HG03571 (cell line): ENCODE results near the gene GAB2.
A peak's percentile ranks its signal among the peaks of the same experiment; 100 is the strongest.
"Not testable (repeated sequence)": the region's sequence is repeated elsewhere in the genome, so short reads cannot be mapped to it uniquely, and the experiment has no call there.

Experiments
- ATAC-seq: cut with Tn5 transposase; IDR thresholded peaks from one replicate; pipeline ENCODE4 v1.9.1; 2021; ENCODE audit not compliant: unreplicated experiment

The GAB2 gene

DNA sequence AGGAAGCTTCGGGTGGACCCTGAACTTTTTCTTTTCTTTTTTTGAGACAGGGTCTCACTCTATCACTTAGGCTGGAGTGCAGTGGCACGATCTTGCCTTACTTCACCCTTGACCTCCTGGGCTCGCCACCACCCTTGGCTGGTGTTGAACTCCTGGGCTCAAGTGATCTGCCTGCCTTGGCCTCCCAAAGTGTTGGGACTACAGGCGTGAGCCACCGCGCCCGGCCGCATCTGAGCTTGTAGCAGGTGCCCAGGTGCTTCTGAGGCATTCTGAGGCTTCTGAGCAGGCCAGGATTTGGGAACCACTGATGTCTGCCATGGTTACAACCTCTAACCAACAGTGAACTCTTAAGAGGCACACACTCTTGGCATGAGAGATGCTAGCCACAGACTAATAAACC is 223.8 kb downstream of the GAB2 start:
- no peak for ATAC-seq

DNA sequence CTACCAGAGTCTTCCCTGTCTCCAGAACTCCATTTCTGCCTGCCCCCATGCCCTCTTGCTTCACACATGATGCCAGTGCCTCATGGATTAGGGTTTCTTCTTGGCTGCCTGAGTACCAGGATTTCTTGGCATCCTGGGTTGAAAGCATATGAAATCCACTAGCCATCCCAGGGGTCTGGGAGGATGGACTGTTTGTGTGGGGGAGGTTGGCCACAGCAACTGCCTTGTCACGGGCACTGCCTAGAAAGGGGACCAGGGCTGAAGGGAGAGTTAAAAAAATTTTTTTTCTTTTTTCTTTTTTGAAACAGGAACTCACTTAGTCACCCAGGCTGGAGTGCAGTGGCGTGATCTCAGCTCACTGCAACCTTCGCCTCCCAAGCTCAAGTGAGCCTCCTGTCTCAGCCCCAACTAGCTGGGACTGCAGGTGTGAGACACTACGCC is 224.7 kb downstream of the GAB2 start:
- ATAC-seq: no peak

DNA sequence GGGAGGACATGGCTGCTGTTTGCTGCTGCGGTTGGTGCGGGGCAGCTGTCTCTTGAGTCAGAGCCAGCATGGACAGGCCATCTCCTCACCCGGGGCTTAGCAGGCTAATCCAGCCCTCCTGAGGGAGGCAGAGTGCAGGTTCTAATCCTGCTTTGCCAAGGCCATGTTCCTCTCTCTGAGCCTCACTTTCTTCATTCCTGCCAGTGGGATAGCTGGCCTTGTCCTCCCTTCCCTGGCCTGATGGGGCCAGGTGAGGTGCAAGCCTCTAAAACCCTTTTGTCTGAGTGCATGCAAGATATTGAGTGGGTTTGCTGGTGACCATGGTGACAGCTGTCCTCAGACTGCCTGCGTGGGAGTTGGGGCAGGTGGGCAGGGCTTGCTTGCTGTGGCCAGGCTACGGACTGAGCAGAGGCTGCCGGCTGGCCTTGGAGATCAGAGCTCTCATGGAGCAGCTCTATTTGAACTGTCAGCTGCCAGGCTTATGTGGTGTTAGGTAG is 225.3 kb downstream of the GAB2 start:
- ATAC-seq: no peak

DNA sequence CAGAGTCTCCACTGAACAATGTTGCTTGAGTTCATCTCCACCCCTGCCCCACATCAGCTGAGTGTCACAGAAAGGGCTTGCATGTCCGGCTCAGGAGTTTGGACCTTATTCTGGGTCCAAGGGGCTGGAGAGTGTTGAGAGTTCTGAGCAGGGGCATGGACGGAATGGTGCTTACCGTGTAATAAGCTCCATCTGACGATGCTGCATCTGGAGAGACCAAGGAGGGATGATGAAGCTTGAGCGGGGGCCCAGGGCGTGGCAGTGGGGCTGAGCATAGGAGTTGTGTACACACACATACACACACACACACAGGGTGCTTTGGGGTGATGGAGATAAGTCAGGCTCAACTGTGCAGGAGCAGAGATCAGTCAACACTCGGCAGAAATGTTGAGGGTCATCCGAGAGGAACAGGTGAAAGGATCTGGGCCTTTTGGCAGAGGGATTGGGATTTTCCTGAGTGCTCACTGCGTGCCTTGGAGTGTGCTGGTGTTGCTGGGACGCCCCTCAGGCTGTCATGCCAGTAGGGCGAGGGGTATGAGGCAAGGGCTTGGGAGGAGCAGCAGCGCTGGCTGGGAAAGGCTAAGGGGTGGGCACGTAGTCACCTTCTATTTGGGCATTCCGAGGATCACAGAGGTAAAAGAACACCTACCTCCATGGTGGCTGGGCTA is 226.6 kb downstream of the GAB2 start:
- ATAC-seq: no peak

DNA sequence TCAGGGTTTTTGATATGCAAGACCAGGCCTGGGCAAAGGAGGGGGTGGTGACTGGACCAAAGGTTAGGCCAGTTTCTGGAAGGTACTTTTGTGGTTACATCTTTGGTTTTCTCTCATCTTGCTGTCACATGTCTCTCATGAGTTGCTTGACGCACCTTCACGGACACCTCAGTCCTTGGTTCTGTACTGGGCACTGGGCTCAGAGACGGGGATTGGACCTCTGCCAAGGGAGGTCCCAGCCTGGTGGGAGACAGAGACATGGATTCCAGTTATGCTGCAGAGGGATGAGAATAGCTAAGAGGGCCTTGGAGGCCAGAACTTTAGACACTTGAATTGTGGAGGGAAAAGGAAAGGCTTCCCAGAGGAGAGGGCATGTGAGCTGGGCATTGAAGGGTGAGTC is 227.2 kb downstream of the GAB2 start:
- ATAC-seq: no peak

DNA sequence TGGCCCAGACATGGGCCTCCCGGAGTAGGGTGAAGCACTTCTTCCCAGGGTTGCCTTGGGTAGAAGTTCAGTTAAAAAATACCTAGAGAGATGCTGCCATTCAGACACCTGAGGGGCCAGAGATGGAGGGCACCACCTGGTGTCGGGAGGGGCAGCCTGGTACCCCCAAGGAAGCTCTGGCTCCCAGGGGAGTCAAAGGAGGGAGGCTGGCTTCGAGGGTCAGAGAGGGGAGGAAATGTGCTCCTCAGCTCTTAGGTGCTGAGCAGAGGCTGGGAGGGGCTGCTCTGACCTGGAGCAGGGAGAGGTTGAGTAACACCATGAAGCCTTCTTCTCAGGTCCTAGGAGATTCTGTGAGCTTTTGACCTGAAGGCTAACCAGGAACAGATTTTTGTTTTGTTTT is 227.8 kb downstream of the GAB2 start:
- no peak for ATAC-seq

DNA sequence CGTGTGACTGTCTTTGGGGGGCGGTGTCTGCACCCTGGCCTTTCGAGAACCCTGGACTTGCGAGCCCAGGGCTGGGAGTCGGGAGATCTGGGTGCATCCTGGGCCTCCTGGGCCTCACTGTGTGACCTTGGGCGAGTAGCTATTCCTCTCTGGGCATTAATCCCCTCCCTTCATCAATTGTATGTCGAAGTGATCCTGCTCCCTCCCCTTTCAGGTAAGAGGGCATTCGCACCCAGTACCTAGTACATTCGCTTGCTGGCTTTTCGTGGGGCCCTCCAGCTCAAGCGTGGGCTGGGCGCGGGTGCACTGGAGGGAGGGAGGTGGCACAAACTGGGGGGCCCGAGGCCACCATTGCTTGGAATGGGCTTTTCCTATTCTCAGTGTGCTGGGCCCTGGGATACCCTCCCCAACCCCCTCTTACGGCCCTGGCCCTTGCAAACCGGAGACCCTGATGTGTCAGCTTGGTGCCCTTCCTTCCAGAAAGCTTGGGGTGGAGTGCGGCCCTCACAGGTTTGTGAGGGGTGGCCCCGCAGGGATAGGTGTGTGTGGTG is 228.4 kb downstream of the GAB2 start:
- no peak for ATAC-seq

DNA sequence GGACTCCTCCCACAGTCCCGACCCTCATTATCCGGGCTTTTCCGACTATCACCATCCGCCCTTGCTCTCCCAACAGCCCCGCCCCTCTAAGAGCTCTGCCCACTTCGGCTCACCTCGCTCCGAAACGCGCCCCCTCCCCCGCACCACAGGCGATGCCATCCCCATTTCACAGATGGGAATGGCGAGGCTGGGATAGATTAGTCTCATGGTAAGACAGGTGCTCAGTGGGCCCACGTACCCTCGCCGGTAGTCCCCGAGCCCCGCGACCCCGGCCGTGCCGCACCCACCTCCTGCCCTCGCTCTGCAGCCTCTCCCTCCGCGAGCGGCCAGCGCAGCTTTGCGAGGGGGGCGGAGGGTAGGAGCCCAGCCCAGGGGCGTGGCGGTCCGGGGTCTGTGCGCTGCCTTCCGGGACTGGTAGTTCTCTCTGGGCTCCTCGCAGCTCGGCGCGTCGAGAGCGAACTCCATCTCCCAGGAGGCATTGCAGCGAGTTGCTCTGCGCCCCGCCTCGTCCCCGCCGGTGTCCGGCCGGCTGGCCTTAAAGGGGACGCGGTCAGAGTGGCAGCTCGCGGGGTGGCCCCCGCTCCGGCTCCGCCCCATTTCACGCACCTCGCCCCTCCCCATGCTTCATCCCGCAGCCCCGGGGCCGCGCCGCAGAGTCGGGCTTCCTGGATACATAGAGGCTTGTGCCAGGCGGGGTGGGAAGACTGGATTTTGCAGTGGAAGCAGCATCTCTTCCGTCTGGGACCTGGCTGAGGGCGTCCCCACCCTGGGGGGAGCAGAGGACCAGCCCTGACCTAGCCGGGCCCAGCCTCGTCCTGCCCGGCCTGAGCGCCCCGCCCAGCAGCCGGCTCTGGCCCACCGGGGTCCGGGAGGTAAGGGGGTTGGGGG is 229.1 kb downstream of the GAB2 start, which contains the start of the genes KCTD21 and USP35:
Gene KCTD21, minus strand, starts transcription at position 341 of the 888 bp plus-strand sequence. CDS start 14,072 bp downstream, outside the sequence.
Gene USP35, plus strand, starts transcription at position 634 of the 888 bp plus-strand sequence. CDS start 7,327 bp downstream, outside the sequence.
- peak; percentile 97 for ATAC-seq

DNA sequence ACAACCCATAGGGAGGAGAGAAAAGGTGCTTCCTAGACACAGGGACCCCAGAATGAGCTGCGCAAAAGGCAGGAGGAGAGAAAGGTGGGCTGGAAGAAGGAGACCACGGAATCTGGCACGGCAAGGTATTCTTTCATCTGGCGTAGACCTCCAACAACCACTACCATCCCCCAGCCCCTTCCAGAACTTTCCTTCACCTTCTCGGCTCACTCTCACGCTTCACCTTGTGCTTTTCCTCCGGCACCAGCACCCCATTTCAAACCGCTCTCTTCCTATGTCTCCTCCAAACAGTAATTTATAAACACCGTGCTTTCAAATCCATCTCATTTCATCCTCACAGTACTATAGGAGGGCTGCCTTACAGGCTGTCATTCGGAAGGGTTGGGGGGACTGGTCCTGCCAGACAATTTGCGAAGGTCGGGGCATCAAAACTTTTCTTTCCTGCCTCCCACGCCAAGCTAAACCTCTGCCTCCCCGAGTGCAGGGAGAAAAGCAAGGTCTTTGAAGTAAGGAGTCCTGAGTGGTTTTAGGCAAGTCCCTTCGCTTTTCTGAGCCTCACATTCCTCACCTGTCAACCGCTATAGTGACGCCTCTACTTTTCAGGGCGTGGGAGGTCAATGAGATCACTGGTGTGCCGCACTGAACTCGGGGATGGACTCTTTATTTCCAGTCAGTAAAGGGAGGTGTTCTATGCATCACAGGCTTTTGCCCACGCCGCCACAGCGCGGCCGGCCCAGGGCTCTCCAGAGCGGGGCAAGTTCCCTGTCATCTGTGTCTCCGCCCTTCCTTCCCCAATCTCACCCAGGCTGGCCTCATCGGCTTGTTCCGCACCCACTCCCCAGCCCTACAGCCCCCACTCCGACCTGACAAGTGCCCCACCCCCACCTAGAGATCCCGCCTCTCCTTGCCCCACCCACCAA is 230.0 kb downstream of the GAB2 start:
- ATAC-seq: peak; percentile 3

DNA sequence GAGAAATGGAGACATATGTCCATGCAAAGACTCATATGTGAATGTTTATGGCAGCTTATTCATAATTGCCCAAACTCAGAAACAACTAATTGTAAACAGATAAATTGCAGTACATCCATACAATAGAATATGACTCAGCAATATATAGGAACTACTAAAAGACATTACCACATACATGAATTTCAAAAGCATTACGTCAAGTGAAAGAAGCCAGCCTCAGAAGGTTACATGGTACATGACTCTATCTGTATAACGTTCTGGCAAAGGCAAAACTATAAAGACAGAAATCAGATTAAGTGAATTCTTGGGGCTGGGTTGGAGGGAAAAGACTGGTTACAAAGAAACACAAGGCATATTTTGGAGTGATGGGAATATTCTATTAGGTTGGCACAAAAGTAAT is 236.4 kb downstream of the GAB2 start:
- no peak for ATAC-seq

DNA sequence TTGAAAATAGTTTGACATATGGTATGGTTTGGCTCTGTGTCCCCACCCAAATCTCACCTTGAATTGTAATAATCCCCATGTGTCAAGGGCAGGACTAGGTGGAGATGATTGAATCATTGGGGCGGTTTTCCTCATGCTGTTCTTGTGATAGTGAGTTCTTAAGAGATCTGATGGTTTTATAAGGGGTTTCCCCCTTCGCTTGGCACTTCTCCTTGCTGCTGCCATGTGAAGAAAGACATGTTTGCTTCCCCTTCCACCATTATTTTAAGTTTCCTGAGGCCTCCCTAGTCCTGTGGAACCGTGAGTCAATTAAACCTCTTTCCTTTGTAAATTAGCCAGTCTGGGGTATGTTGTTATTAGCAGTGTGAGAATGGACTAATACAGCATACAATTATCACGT is 236.9 kb downstream of the GAB2 start:
- no peak for ATAC-seq

DNA sequence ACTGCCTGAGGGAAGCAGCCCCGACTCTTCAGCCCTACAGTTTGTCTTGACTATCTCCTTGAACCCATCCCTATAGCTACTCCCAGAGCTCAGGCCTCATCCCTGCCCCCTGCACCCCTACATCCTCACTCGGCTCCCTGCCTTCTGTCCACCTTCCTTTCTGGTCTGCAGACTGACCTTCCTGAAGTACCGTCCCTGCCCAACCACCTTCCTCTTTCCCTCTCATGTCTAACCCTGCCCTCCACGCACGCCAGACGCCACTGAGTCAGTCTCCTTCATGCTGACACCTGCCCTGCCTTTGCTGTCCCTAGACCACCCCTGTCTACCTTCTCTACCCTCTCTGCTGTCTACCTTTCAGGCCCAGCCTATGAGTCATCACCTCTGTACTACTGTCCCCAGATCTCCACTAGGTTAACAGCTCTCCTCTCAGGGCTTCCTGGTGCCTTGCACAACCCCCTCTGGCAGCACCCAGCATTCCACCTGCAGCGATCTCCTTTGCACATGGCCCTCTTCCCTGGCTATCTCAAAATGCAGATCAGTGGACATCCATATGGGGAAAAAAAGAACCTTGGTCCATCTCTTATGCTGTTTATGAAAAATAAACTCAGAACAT is 238.1 kb downstream of the GAB2 start:
- no peak for ATAC-seq

DNA sequence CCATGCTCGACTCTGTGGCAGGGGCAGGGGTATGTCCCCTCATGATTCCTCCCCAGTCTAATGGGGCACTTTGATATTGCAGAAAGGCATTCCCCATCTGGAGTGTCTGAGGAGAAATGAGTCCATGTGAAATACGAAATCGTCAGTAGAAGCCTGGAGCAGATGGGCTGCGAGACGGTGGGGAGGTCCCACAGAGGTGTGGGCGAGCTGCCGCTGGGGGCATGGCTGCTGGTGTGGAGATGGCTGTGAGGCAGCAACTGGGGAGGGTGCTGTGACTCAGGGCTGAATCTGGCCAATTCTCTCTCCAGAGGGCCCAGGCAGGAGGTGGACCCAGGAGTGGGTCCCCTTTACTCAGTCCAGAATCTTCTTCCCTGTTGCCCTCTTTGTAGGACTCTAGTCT is 240.4 kb downstream of the GAB2 start:
- no peak for ATAC-seq

DNA sequence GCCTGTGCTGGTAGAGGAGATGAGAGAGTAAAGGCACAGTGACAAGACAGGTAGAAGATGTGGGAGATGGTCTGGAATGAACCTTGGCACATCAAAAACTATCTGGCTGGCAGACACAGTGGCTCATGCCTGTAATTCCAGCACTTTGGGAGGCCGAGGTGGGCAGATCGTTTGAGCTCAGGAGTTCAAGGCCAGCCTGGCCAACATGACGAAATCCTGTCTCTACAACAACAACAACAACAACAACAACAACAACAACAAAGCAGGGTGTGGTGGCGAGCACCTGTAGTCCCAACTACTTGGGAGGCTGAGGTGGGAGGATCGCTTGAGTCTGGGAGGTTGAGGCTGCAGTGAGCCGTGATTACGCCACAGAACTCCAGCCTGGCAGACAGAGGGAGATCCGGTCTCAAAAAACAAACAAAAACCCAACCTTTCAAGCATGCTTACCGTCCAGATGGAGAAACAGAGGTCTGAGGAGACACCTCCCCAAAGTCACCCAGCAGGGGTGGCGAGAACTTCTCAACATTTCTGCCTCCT is 240.9 kb downstream of the GAB2 start:
- ATAC-seq: no peak

DNA sequence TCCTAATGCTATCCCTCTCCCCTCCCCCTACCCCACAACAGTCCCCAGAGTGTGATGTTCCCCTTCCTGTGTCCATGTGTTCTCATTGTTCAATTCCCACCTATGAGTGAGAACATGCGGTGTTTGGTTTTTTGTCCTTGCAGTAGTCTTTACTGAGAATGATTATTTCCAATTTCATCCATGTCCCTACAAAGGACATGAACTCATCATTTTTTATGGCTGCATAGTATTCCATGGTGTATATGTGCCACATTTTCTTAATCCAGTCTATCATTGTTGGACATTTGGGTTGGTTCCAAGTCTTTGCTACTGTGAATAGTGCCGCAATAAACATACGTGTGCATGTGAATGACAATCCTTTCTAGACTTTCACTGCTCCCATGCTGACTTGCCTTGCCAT is 241.8 kb downstream of the GAB2 start:
- not testable (repeated sequence) for ATAC-seq

DNA sequence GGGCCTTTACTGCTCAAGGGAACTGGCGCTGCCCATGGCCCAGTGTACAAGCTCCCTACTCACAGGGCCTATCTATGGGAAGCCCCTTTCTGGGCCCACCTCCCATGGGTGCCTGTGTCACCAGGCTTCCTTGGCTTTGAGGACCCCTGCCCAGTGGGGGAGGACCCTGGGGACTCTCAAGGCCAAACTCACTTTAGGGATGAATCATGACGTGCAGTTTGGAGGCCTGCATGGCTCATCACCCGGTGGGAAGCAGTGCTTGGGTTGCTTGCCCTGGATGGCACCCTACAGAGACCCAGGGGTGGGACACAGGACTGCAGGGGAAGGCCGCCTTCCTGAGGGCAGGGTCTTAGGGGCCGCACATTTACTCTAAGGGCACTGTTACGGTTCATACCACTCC is 245.7 kb downstream of the GAB2 start:
- no peak for ATAC-seq

DNA sequence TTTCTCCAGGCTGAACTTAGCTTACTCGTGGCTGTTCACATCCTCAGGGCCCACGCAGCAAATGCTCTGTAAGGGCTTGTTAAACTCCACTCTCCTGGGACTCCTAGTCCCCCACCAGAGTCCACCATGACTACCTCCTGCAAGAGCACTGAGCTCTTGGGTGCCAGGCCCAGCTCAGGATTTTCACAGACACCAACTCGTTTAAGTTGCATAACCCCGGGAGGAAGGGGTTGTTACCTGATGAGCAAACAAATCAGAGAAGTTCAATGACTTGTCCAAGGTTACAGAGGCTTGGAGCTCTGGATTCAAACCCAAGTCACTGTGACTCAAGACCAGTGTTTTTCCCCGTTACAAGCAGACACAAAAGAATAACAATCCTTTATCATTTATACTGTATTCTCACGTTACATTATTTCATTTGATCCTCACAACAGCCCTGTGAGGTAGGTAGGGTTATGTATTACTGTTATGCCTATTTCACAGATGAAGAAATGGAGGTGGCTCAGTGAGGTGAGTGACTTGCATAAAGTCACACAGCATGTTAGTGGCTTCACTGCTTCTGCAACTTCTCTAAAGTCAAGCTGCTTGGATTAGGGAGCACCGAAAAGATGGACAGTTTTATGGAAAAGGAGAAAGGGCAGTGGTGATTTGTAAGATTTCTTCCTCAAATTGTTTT is 246.6 kb downstream of the GAB2 start:
- no peak for ATAC-seq

DNA sequence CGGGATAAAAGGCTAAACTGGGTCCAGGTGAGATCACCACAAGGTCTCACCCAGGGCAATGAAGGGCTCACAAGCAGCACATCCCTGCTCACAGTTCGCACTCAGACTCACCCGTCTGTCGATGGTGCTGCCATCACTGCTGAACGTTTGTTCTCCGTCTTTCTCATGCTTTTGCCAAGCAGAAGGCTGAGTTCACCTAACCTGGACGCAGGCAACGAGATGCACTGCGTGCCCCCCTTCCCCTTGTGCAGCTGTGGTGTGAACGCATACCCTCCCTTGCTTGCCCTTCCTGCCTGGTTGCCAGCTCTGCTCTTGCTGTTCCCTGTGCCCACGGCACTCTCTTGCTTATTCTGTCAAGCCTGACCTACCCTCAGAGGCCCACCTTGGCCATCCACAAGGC is 247.2 kb downstream of the GAB2 start:
- no peak for ATAC-seq
